Rectal smooth muscle tissue (tissue), 1 donor: Measurements from ENCODE around the gene ECI1.
"Not testable (repeated sequence)": the region's sequence is repeated elsewhere in the genome, so short reads cannot be mapped to it uniquely, and the experiment has no call there.

Source experiments
- H3K27ac ChIP-seq: one replicate; pipeline ENCODE4 v1.7.0; 2013; ENCODE audit warnings: low read depth, low read length, inconsistent platforms
- H3K27me3 ChIP-seq: one replicate; pipeline ENCODE4 v1.7.0; 2013; ENCODE audit warnings: low read length; ENCODE audit not compliant: control insufficient read depth, insufficient read depth
- H3K36me3 ChIP-seq: one replicate; pipeline ENCODE4 v1.7.0; 2013; ENCODE audit warnings: low read length; ENCODE audit not compliant: control insufficient read depth, insufficient read depth
- H3K4me1 ChIP-seq: one replicate; pipeline ENCODE4 v1.7.0; 2013; ENCODE audit warnings: low read length; ENCODE audit not compliant: control insufficient read depth, insufficient read depth
- H3K4me3 ChIP-seq: one replicate; pipeline ENCODE4 v1.7.0; 2013; ENCODE audit warnings: low read length
- H3K9ac ChIP-seq: one replicate; pipeline ENCODE4 v1.7.0; 2013; ENCODE audit warnings: low read length

The ECI1 gene

DNA sequence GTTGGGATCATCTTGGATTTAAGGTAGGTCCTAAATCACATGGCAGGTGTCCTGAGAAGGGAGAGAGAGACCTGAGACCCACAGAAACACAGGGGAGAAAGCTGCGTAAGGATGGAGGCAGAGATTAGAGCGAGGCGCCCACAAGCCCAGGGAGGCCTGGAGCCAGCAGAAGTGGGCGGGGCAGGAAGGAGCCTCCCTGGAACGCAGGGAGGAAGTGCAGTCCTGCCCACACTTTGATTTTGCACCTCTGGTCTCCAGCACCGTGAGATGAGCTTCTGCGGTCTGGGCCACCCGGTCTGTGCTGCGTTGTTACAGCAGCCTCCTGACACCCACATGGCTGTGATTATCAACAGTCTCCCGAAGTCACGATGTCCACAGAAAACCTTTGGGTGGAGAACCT is 8.8 kb downstream of the ECI1 start:
- H3K36me3 ChIP-seq = peaks cover 37% of the 10 kb centered on the region
- no peak overlapping the region for H3K4me3 ChIP-seq
- no peak overlapping the region for H3K27ac ChIP-seq
- H3K27me3 ChIP-seq = no peaks in the 10 kb centered on the region
- no peak overlapping the region for H3K9ac ChIP-seq
- no peaks in the 10 kb centered on the region for H3K4me1 ChIP-seq

DNA sequence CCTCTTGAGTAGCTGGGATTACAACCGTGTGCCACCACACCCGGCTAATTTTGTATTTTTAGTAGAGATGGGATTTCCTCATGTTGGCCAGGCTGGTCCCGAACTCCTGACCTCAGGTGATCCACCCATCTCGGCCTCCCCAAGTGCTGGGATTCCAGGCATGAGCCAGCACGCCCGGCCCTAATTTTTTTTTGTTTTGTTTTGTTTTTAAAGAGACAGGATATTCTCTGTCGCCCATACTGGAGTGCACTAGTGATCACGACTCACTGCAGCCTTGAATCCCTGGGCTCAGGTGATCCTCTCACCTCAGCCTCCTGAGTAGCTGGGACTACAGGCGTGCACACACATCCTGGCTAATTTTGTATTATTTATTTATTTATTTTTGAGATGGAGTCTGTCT is 11.1 kb downstream of the ECI1 start:
- not testable (repeated sequence) for H3K27me3 ChIP-seq, H3K27ac ChIP-seq, H3K4me3 ChIP-seq, H3K9ac ChIP-seq, H3K4me1 ChIP-seq
- H3K36me3 ChIP-seq = peaks cover 28% of the 10 kb centered on the region

DNA sequence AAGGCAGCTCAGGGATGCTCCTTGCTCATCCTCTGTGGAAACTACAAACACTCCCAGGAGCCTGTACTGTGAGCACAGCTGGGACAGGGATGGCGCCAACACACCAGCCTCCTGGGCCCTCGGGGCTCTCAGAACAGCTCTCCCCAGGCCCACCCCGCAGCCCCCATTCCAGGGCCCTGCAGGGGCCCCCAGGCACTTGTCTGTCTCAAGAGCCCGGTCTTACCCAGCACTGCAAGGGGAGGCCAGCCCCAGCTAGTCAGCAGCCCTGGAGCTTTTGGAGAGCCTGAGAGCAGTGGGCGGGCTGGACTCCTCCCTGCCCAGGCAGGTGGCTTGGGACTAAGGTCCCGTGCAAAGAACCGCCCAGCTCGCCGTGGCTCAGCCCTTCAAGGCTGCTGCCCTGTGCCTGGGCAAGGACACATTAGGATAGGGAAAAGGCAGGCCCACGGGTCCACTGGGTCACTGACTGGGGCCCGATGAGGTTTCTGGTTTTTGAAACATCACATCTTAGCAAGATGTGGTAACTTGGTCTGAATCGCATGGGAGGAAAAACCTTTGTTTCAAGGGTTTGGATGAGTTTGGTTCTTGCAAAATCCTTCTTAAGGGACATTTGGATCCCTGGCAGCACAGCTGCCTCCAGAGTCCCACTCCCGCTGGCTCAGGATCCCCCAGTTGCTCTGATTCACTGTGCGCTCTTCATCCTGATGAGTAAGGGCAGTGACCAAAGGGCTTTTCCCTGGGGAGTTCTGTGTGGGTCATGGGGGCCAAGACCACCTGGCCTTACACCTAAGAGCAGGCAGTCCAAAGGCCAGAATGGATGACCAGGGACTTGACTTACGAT is 12.3 kb downstream of the ECI1 start:
- Histone ChIP-seq H3K27ac (no peak overlapping the region), H3K9ac (no peak overlapping the region), H3K36me3 (peaks cover 27% of the 10 kb centered on the region), H3K4me1 (no peaks in the 10 kb centered on the region), H3K4me3 (no peak overlapping the region), H3K27me3 (peaks cover 3% of the 10 kb centered on the region)

DNA sequence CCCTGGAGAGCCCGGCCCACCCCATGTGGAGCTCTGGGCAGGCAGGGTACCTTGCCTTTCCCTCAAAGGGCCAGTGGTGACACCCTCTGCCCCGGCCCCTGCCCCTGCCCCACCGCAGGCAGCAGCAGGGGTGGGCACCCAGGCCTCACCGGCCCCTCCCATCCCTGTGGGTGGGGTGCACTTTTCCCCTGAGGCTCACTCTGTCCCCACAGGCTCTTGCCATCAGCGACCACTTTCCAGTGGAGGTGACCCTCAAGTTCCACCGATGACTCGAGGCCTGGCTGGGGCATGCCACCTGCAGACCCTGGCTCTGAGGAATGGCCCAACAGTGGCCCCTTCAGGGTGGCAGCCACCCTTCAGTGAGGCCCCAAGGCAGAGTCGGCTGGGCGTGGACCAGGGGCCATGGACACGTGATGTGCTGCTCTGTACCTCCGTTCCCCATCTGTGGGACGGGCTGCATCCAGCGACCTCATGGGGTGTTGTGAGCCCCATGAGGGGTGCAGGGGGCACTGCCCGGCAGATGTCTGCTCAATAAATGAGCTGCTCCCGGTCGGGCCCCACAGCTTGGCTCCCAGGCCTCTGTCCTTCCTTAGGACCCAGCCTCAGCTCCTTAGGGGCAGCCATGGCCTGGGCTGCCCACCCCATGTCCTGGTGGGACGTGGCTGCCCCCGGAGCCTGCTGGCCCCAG is 13.1 kb downstream of the ECI1 start:
- Histone ChIP-seq H3K9ac (no peak overlapping the region), H3K27me3 (peaks cover 3% of the 10 kb centered on the region), H3K4me3 (no peak overlapping the region), H3K27ac (no peak overlapping the region), H3K4me1 (no peaks in the 10 kb centered on the region), H3K36me3 (peaks cover 26% of the 10 kb centered on the region)

DNA sequence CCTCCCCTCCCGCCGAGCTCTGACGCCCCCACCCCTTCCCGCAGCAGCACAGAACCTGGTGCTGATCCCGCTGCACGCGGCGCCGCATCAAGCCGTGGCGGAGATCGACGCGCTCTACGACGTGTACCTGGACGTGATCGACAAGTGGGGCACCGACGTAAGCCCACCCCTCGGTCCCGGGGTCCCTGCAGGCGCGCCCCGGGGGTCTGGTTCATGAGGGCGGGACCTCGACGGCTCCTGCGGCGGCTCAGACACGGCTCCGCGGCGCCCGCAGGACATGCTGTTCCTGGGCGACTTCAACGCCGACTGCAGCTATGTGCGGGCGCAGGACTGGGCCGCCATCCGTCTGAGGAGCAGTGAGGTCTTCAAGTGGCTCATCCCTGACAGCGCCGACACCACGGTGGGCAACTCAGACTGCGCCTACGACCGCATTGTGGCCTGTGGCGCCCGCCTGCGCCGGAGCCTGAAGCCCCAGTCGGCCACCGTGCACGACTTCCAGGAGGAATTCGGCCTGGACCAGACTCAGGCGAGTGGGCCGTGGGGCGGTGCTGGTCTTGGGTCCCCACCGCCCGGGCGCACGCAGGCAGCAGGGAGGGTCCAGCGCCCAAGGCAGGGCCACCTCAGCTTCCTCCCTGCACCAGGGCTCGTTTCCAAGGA is 13.8 kb downstream of the ECI1 start:
- Histone ChIP-seq H3K4me3 (no peak overlapping the region), H3K36me3 (peaks cover 26% of the 10 kb centered on the region), H3K9ac (no peak overlapping the region), H3K27ac (no peak overlapping the region), H3K4me1 (no peaks in the 10 kb centered on the region), H3K27me3 (peaks cover 3% of the 10 kb centered on the region)

DNA sequence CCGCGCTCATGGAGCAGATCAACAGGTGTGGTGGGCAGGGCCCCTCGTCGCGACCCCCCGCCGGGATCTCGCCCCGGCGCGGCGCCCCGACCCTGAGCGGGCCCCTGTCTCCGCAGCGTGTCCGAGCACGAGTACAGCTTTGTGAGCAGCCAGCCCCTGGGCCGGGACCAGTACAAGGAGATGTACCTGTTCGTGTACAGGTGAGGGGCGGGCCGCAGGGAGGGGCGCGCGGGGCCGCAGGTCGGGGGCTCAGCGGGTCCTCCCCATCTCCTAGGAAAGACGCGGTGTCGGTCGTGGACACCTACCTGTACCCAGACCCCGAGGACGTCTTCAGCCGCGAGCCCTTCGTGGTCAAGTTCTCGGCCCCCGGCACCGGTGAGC is 14.3 kb downstream of the ECI1 start:
- no peak overlapping the region for H3K4me3 ChIP-seq
- H3K36me3 ChIP-seq = peaks cover 30% of the 10 kb centered on the region
- no peak overlapping the region for H3K9ac ChIP-seq
- no peak overlapping the region for H3K27ac ChIP-seq
- H3K27me3 ChIP-seq = peaks cover 3% of the 10 kb centered on the region
- no peaks in the 10 kb centered on the region for H3K4me1 ChIP-seq

DNA sequence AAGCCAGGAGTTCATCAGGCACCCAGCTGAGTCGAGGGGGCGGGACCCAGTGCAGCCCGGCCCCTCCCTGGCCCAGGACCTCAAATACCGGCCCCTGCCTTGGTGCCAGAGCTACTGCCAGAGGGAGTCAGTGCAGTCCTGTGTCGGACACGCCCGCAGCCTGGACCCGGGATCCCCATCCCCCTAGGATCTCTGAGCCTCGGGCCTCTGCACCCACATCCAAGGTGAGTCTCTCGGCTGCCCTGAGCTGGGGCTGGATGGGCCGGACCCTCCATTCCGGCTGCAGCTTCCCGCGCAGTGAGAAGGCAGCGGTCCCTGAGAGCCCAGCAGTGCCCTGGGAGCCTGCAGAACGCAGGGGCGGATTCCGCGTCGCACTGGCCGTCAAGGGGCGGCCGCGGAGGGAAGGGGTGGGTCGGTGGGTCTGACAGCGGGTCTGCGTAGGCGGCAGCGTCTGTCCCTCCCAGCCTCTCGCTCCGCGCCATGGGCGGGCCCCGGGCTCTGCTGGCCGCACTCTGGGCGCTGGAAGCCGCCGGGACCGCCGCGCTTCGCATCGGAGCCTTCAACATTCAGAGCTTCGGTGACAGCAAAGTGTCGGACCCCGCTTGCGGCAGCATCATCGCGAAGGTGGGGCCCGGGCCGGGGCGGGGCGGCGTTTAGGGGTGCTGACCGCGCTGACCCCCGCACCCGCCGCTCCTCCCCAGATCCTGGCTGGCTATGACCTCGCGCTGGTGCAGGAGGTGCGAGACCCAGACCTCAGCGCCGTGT is 14.9 kb downstream of the ECI1 start, which contains the start of gene DNASE1L2:
Gene DNASE1L2 (plus strand): TSS at position 108 of the 765 bp plus-strand sequence. CDS start 373 bp downstream, at position 481.
- H3K27me3 ChIP-seq = peaks cover 3% of the 10 kb centered on the region
- H3K36me3 ChIP-seq = peaks cover 36% of the 10 kb centered on the region
- no peak within 1 kb of the TSS for H3K9ac ChIP-seq
- H3K4me1 ChIP-seq = no peaks in the 10 kb centered on the region
- H3K27ac ChIP-seq = no peak within 1 kb of the TSS
- peak within 1 kb of the TSS; percentile 36 for H3K4me3 ChIP-seq

DNA sequence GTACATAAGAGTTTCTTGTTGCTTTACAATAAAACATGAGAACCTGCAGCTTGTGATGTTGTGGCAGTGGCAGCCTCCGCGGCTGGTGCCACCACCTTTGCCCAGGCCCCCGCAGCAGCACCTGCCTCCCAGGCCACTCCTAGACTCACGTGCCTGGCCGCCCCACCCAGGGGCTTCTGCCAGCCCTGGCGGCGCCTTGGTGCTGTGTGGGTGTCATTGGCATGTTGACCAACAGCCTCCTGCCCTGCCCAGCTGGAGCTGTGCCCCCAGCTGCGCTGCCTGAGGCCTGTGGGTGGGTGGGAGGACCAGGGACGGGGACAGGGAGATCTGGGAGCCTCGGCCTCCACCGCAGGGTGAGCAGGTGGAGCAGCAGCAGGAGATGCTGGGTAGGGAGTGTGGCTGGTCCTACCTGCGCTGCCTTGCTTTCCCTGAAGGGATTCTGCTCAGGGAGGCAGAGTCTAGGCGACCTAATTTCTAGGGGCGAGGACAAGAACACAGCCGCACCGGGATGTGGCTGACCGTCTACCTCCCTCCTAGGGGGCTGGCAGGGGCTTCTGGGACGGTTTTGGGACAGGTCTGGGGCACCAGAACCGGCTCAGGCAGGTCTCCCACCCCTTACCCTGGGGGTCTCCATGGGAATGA is 15.6 kb downstream of the ECI1 start:
- Histone ChIP-seq H3K9ac (no peak overlapping the region), H3K36me3 (peaks cover 38% of the 10 kb centered on the region), H3K27me3 (peaks cover 3% of the 10 kb centered on the region), H3K4me1 (no peaks in the 10 kb centered on the region), H3K27ac (no peak overlapping the region), H3K4me3 (no peak overlapping the region)

DNA sequence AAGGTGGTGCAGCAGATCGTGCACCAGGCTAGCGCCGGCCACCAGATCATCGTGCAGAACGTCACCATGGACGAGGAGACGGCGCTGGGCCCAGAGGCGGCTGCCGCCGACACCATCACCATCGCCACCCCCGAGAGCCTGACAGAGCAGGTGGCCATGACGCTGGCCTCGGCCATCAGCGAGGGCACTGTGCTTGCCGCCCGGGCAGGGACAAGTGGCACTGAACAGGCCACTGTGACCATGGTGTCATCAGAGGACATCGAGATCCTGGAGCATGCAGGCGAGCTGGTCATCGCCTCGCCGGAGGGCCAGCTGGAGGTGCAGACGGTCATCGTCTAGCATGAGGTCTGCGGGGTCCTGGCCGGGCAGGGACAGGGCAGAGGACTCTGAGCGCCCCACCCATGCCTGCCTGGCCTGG is 16.1 kb downstream of the ECI1 start:
- H3K4me1 ChIP-seq = no peaks in the 10 kb centered on the region
- peaks cover 38% of the 10 kb centered on the region for H3K36me3 ChIP-seq
- no peak overlapping the region for H3K27ac ChIP-seq
- H3K27me3 ChIP-seq = peaks cover 3% of the 10 kb centered on the region
- no peak overlapping the region for H3K9ac ChIP-seq
- H3K4me3 ChIP-seq = no peak overlapping the region

DNA sequence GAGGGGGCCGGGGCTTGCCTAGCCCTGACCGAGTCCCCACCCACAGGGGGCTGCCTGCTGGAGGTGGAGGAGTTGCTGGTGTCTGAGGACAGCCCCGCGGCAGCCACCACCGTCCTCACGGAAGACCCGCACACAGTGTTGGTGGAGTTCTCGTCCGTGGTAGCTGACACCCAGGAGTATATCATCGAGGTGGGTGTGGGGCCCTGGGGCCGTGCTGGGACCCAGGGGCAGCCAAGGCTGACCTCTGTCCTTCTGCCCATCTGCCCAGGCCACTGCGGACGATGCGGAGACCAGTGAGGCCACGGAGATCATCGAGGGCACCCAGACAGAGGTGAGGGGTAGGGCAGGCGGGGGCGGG is 16.6 kb downstream of the ECI1 start:
- Histone ChIP-seq H3K36me3 (peaks cover 42% of the 10 kb centered on the region), H3K4me1 (no peaks in the 10 kb centered on the region), H3K27me3 (peaks cover 3% of the 10 kb centered on the region), H3K4me3 (no peak overlapping the region), H3K9ac (no peak overlapping the region), H3K27ac (no peak overlapping the region)

DNA sequence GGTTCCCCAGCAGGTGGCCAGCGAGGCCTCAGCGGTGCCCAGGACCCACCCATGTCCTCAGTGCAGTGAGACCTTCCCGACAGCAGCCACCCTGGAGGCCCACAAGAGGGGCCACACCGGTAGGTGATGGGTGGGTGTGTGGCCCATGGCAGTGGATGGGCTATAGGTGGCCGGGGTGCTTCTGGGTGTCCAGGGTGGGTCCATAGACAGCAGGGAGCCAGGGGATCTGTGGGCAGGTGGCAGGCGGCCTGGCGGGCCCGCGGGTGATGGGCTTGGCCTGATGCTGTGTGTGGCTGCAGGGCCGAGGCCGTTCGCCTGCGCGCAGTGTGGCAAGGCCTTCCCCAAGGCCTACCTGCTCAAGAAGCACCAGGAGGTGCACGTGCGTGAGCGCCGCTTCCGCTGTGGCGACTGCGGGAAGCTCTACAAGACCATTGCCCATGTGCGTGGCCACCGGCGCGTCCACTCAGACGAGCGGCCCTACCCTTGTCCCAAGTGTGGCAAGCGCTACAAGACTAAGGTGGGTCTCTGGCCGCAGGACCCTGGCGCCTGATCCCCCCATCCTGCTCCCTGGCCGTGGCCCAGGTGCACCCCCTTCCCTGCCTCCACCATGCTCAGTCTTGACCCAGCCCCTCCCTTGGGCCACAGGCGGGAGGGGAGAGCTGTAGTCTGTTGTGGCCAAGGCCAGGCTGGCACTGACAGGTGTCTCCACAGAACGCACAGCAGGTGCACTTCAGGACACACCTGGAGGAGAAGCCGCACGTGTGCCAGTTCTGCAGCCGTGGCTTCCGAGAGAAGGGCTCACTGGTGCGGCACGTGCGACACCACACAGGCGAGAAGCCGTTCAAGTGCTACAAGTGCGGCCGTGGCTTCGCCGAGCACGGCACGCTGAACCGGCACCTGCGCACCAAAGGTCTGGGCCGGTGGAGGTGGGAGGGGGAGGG is 17.2 kb downstream of the ECI1 start:
- H3K27ac ChIP-seq = no peak overlapping the region
- no peak overlapping the region for H3K9ac ChIP-seq
- peaks cover 7% of the 10 kb centered on the region for H3K27me3 ChIP-seq
- peaks cover 47% of the 10 kb centered on the region for H3K36me3 ChIP-seq
- H3K4me1 ChIP-seq = no peaks in the 10 kb centered on the region
- no peak overlapping the region for H3K4me3 ChIP-seq
